Upper lobe of left lung (tissue), 6 donors: ENCODE results near the gene PGM5. TPM values are rescaled to one million over a fixed set of nuclear protein-coding genes. Genes with fewer than 3 reads are reported as not detected.

Experiments
- ATAC-seq, 2 donors: fragments of 200-7000 bp; cut with Tn5 transposase; one replicate each; pipeline ENCODE4 v1.9.1; 2022; ENCODE audit warnings: mild to moderate bottlenecking in 2 of 2, moderate library complexity in 2 of 2; ENCODE audit not compliant: low FRiP score in 2 of 2
- DNase-seq, 2 donors: peaks; one replicate each; pipeline ENCODE4 v3.0.0-alpha.2; 2019 to 2020
- H3K27ac ChIP-seq, 4 donors: fragments of 200-600 bp; sonication (generic); one replicate each; pipeline ENCODE4 v1.5.1; 2016 to 2019
- H3K27me3 ChIP-seq, 4 donors: fragments of 200-600 bp; sonication (generic); one replicate each; pipeline ENCODE4 v1.5.1; 2017 to 2019
- H3K36me3 ChIP-seq, 4 donors: fragments of 200-600 bp; sonication (generic); one replicate each; pipeline ENCODE4 v1.5.1; 2016 to 2019
- H3K4me1 ChIP-seq, 4 donors: fragments of 200-600 bp; sonication (generic); one replicate each; pipeline ENCODE4 v1.5.1; 2018 to 2019
- H3K4me3 ChIP-seq, 4 donors: fragments of 200-600 bp; sonication (generic); one replicate each; pipeline ENCODE4 v1.5.1; 2017 to 2019; ENCODE audit warnings: mild to moderate bottlenecking in 2 of 4, moderate library complexity in 1 of 4
- H3K9me3 ChIP-seq, 4 donors: fragments of 200-600 bp; sonication (generic); one replicate each; pipeline ENCODE4 v1.5.1; 2018 to 2019
- CTCF ChIP-seq, 6 experiments: fragments of 450-650 bp in 4 of 6; fragments of 200-600 bp in 2 of 6; sonication (generic) in 2 of 6; IDR thresholded peaks; one replicate each; pipeline ENCODE4 v1.5.1; 2016 to 2019; ENCODE audit warnings: antibody characterized with exemption in 6 of 6
- EP300 ChIP-seq, 4 donors: sonication (generic); formaldehyde crosslinking; IDR thresholded peaks; one replicate each; pipeline ENCODE4 v1.5.1; 2017; ENCODE audit warnings: antibody characterized with exemption in 4 of 4, control low read depth in 2 of 4
- POLR2A ChIP-seq, 4 donors: fragments of 450-650 bp; IDR thresholded peaks; one replicate each; pipeline ENCODE4 v1.5.1; 2016 to 2017; ENCODE audit warnings: antibody characterized with exemption in 4 of 4, mild to moderate bottlenecking in 2 of 4
- POLR2AphosphoS5 ChIP-seq, 2 donors: sonication (generic); formaldehyde crosslinking; IDR thresholded peaks; one replicate each; pipeline ENCODE4 v1.5.1; 2017; ENCODE audit warnings: antibody characterized with exemption in 2 of 2
- WGBS, 2 donors: methylation state at CpG; one replicate each; pipeline ENCODE4 v1.1.5; 2017 to 2018; 5-methylcytosine and 5-hydroxymethylcytosine counted together
- total RNA-seq, 6 donors: library from RNA; depleted of rRNA in 4 of 6; stranded (reverse); fragments of >200 nt in 4 of 6; gene quantifications; one replicate each; pipeline versions ENCODE4 v1.1.0 to v1.2.1, GENCODE V29; 2016 to 2021
- donor health status: DM: no; HTN: no; CAD: no; lungs with moderate emphysema.
- donor health status: DM: no; HTN: yes; CAD: no; lungs with severe emphysema.

Gene PGM5
- total RNA-seq, 6 donors from 2014 or later = 9.4 to 32.1 (median 16.0) TPM

GRCh38 chr9:68555437-68556150 lies 199.2 kb downstream of the PGM5 start:
- ATAC-seq (no peak), DNase-seq (peak in 1 of 2 donors; percentile 31)
- TF ChIP-seq POLR2AphosphoS5 (IDR thresholded peaks at IDR 0.05) = no peak
- no peak for TF ChIP-seq CTCF (IDR thresholded peaks at IDR 0.05)
- no peak for TF ChIP-seq EP300 (IDR thresholded peaks at IDR 0.05)
- no peaks in the 10 kb centered on the region for H3K27me3 ChIP-seq
- H3K27ac ChIP-seq = no peak overlapping the region
- 44 to 57% methylated on average over 1 of the region's 1 CpG for WGBS, 2 donors
- peaks cover 0 to 16% (median 8%) of the 10 kb centered on the region in 4 donors for H3K4me1 ChIP-seq
- no peak overlapping the region for H3K4me3 ChIP-seq
- H3K9me3 ChIP-seq = no peaks in the 10 kb centered on the region
- no peaks in the 10 kb centered on the region for H3K36me3 ChIP-seq

GRCh38 chr9:68558545-68558944 lies 202.1 kb downstream of the PGM5 start:
- no peak for ATAC-seq
- WGBS, 2 donors = 93% methylated on average over 5 of the region's 5 CpGs
- H3K4me1 ChIP-seq = peaks cover 0 to 16% (median 7%) of the 10 kb centered on the region in 4 donors
- no peak for DNase-seq
- H3K27ac ChIP-seq = no peak overlapping the region
- H3K27me3 ChIP-seq = no peaks in the 10 kb centered on the region
- H3K4me3 ChIP-seq = no peak overlapping the region
- H3K9me3 ChIP-seq = no peaks in the 10 kb centered on the region
- no peak for TF ChIP-seq CTCF (IDR thresholded peaks at IDR 0.05)
- no peak for TF ChIP-seq POLR2A (IDR thresholded peaks at IDR 0.05)
- TF ChIP-seq EP300 (IDR thresholded peaks at IDR 0.05) = no peak
- TF ChIP-seq POLR2AphosphoS5 (IDR thresholded peaks at IDR 0.05) = no peak
- H3K36me3 ChIP-seq = no peaks in the 10 kb centered on the region

- peak in 1 of 2 donors; percentile 78 for DNase-seq
- 41 to 48% methylated on average over 9 to 14 of the region's 14 CpGs for WGBS, 2 donors
Measured at GRCh38 chr9:68560071-68560844, 203.8 kb downstream of the PGM5 start.

GRCh38 chr9:68562461-68562860 lies 206.1 kb downstream of the PGM5 start:
- Histone ChIP-seq H3K27me3 (no peaks in the 10 kb centered on the region), H3K27ac (no peak overlapping the region), H3K4me1 (peaks cover 4 to 16% (median 8%) of the 10 kb centered on the region in 4 donors), H3K36me3 (no peaks in the 10 kb centered on the region), H3K9me3 (no peaks in the 10 kb centered on the region), H3K4me3 (no peak overlapping the region)
- no peak for TF ChIP-seq POLR2A (IDR thresholded peaks at IDR 0.05)
- TF ChIP-seq CTCF (IDR thresholded peaks at IDR 0.05) = no peak
- no peak for TF ChIP-seq POLR2AphosphoS5 (IDR thresholded peaks at IDR 0.05)
- no peak for TF ChIP-seq EP300 (IDR thresholded peaks at IDR 0.05)
- no peak for DNase-seq
- WGBS, 2 donors = 57 to 77% methylated on average over 2 of the region's 2 CpGs
- no peak for ATAC-seq

More at GRCh38 chr9:68560071-68560844, 203.8 kb downstream of the PGM5 start:
- Histone ChIP-seq H3K4me3 (no peak overlapping the region), H3K27ac (peak overlapping the region; percentile 23 to 66 (median 50)), H3K27me3 (no peaks in the 10 kb centered on the region), H3K9me3 (no peaks in the 10 kb centered on the region), H3K36me3 (no peaks in the 10 kb centered on the region), H3K4me1 (peaks cover 4 to 16% (median 8%) of the 10 kb centered on the region in 4 donors)
- TF ChIP-seq POLR2A (IDR thresholded peaks at IDR 0.05) (peak in 1 of 4 donors; percentile 18), EP300 (IDR thresholded peaks at IDR 0.05) (no peak), CTCF (IDR thresholded peaks at IDR 0.05) (peak in 5 of 6 experiments; percentile 31 to 53 (median 42))
- ATAC-seq = peak; percentile 73 to 78
